BLaER1 treated with 17β-estradiol and CSF1 and Interleukin-3, amounts not matched to agents 10 nM and 100 nM (cell line): ENCODE results near the gene IRF2BP2.

Source experiments
- H3K27ac ChIP-seq, 11 experiments: shearing (Covaris generic); formaldehyde crosslinking; 2 replicates each; pipeline ENCODE4 v1.8.1; 2022
- H3K27me3 ChIP-seq, 11 experiments: shearing (Covaris generic); formaldehyde crosslinking; 2 replicates each; pipeline ENCODE4 v1.8.1; 2022
- H3K36me3 ChIP-seq, 11 experiments: shearing (Covaris generic); formaldehyde crosslinking; 2 replicates each; pipeline ENCODE4 v1.8.1; 2022
- H3K4me1 ChIP-seq, 10 experiments: shearing (Covaris generic); formaldehyde crosslinking; 2 replicates each; pipeline ENCODE4 v1.8.1; 2022
- H3K4me2 ChIP-seq, 11 experiments: shearing (Covaris generic); formaldehyde crosslinking; 2 replicates each; pipeline ENCODE4 v1.8.1; 2022
- H3K4me3 ChIP-seq, 10 experiments: shearing (Covaris generic); formaldehyde crosslinking; 2 replicates each; pipeline ENCODE4 v1.8.1; 2022
- H3K9ac ChIP-seq, 11 experiments: shearing (Covaris generic); formaldehyde crosslinking; 2 replicates each; pipeline ENCODE4 v1.8.1; 2022
- H3K9me3 ChIP-seq, 11 experiments: shearing (Covaris generic); formaldehyde crosslinking; replicated peaks in 1 of 11; 2 replicates each; pipeline ENCODE4 v1.8.1; 2022
- H4K20me1 ChIP-seq, 11 experiments: shearing (Covaris generic); formaldehyde crosslinking; 2 replicates each; pipeline ENCODE4 v1.8.1; 2022
- Cebpa-rat ChIP-seq, 11 experiments: shearing (Covaris generic); IDR thresholded peaks; 2 replicates each; pipeline ENCODE4 v1.8.1; 2022

Gene IRF2BP2

DNA sequence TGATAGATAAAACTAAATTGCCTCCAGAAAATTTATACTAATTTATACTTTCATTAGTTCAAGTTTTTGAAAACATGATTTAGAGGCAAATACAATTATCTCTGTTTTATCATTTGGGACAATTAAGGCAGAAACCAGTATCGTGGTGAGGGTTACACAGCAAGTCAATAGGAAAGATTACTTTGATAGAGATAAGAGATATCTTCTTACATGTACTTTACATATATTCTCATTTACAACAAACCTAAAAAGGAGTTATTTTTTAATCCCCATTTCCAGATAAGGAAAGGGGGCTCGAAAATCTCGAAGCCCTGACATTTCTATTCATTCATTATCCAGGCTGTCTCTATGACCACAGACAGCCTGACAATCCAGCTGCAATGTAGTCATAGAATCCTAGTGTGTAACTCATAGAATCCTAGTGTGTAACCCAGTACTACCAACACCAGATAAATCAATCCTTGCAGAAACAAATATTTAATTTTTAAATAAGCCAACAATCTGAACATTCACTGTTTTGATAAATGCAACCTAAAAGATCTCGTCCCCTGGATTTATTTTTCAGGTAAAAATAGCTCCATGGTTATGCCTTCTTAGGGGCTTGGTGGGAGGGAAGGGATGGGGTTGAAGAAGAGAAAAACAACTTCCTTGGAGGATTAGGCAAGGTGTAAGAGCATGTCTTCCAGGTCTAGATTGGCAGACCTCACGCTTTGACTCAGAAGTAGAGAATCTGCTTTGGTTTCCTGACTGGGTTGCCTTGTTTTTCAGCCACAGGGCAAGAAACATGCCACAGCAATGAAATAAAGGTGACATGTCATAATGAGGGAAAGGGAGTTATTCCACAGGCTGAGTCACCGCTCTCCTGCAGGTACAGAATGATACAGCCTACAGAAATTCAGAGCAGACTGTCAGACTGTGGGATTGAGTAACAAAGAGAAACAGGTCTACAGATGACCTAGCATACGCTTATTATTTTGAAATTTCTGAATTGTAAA is 45.6 kb downstream of the IRF2BP2 start:
- Histone ChIP-seq H3K36me3 (no peaks in the 10 kb centered on the region), H4K20me1 (no peaks in the 10 kb centered on the region), H3K27me3 (no peaks in the 10 kb centered on the region), H3K27ac (no peak overlapping the region), H3K9ac (no peak overlapping the region), H3K4me3 (no peak overlapping the region), H3K4me2 (no peak overlapping the region), H3K4me1 (no peaks in the 10 kb centered on the region), H3K9me3 (peaks cover 0 to 9% (median 0%) of the 10 kb centered on the region in 11 experiments; a peak in 4 of 22 replicates)
- no peak for TF ChIP-seq Cebpa-rat (IDR thresholded peaks at IDR 0.05)

DNA sequence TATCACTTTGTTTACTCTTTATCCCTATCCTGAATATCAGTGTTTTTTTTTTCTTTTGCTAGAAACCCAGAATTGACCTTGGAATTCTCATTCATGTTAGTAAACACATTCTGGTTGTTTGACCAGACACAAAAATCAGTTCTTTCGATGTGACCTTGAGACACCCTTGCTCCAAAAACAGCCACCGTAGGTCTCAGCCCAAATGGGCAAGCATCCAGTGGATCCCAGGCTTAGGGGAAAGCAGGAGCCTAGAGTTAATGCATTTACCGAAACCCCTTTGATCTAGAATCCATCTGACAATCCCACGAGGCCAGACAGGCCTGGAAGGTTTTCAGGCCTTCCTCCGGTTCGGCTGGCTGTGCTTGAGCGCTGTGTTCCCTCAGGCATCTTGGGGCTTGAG is 47.6 kb downstream of the IRF2BP2 start:
- H3K27ac ChIP-seq = no peak overlapping the region

DNA sequence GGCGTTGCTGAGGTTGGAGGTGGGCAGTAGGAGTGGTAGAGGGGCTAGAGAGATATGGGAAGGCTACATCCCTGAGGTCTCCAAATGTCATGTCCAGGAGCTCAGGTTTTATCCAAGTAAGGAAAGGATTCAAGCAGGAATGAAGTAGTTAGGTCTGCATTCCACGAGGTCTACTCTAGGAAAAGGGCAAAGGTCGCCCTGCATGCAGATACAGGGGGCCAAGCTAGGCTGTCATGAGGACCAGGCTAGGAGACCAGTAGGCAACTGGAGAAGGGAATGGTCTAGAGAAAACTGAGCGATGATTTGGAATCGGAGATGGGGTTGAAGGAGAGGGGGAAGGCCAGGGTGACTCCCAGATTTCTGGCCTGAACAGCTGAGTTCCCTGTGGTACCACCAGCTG is 48.7 kb downstream of the IRF2BP2 start:
- no peak for TF ChIP-seq Cebpa-rat (IDR thresholded peaks at IDR 0.05)
- Histone ChIP-seq H3K27me3 (no peaks in the 10 kb centered on the region), H3K4me1 (no peaks in the 10 kb centered on the region; a peak in 1 of 20 replicates), H3K9ac (no peak overlapping the region), H3K27ac (no peak overlapping the region), H3K4me2 (no peak overlapping the region), H3K36me3 (no peaks in the 10 kb centered on the region), H3K4me3 (no peak overlapping the region), H3K9me3 (peaks cover 0 to 9% (median 0%) of the 10 kb centered on the region in 11 experiments; a peak in 4 of 22 replicates), H4K20me1 (no peaks in the 10 kb centered on the region)

More for the DNA sequence above, 47.6 kb downstream of the IRF2BP2 start:
- Histone ChIP-seq H4K20me1 (no peaks in the 10 kb centered on the region), H3K36me3 (no peaks in the 10 kb centered on the region), H3K9me3 (peaks cover 0 to 9% (median 0%) of the 10 kb centered on the region in 11 experiments; a peak in 4 of 22 replicates), H3K9ac (no peak overlapping the region), H3K4me1 (no peaks in the 10 kb centered on the region), H3K27me3 (no peaks in the 10 kb centered on the region), H3K4me3 (no peak overlapping the region), H3K4me2 (no peak overlapping the region)
- TF ChIP-seq Cebpa-rat (IDR thresholded peaks at IDR 0.05) = no peak

DNA sequence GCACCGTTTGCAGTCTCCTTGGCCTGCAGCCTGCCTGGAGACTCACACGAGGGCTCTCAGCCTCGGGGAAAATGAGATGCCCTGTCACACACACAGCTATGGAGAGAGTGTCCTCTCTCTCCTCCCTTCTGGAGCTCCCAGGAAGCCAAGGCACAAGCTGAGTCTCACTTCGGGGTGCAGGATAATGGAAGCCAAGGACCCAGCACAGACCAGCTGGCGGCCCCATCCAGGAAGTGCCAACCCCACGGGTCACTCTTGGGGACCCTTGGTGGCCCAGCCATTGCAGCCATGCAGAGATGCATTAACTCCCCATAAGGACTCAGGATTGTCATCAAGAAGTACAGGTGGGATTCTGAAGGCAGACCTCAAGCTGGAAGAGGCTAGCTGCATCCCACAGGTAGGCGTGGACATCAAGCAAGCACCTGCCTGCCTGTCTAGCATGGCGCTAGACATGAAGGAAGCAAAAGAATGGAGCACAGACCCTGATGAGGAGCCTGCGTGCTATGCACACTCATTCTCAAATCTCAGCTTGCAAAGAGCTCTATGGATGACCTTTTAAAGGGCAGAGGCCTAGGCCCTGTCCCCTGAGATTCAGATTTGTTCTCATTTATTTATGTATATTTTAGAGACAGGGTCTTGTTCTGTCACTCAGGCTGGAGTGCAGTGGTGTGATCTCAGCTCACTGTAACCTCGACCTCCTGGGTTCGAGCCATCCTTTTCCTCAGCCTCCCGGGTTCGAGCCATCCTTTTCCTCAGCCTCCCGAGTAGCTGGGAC is 49.9 kb downstream of the IRF2BP2 start:
- Histone ChIP-seq H3K4me1 (no peaks in the 10 kb centered on the region; a peak in 1 of 20 replicates), H4K20me1 (no peaks in the 10 kb centered on the region), H3K9me3 (peaks cover 0 to 9% (median 0%) of the 10 kb centered on the region in 11 experiments; a peak in 4 of 22 replicates), H3K4me2 (no peak overlapping the region), H3K9ac (no peak overlapping the region), H3K27me3 (no peaks in the 10 kb centered on the region), H3K27ac (peak overlapping the region in 1 of 11 experiments; percentile 13; a peak in 1 of 22 replicates), H3K4me3 (no peak overlapping the region), H3K36me3 (no peaks in the 10 kb centered on the region)
- TF ChIP-seq Cebpa-rat (IDR thresholded peaks at IDR 0.05) = no peak

DNA sequence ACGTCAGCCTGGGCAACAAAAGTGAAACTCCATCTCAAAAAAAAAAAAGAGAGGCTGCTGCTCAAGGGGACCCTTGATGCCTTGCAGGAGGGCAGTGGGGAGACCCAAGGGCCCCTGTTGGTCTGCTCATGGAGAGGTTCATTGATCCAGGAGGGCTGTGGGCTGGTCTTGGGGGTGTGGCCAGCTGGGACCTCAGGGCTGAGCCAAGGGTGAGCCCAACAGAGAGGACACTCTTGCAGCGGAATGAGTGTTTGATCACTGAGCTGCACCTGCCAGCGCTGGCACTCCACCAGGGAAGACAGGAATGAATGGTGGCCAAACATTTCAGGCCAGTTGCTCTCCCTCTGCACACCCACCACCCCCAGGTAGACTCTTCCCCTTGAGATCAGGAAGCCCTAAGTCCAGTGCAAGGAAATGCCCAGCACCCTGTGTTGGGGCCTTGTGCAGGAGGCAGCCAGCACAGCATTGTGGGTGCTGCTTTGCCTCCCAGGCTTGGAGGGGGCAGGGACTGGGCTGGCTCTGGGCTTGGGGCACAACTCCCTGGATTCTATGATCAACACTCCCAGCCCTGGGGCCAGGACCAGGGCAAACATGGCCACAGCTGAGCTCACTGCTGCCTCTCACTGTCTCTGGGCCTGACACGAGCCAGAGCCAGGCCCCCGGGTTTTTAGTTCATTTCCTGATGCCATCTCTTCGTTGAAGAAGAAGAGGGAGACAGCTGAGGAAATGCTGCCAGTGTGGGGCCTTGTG is 50.7 kb downstream of the IRF2BP2 start:
- no peak overlapping the region for H3K9ac ChIP-seq
- peaks cover 0 to 3% (median 0%) of the 10 kb centered on the region in 10 experiments; a peak in 4 of 20 replicates for H3K4me1 ChIP-seq
- no peak overlapping the region for H3K4me3 ChIP-seq
- no peak overlapping the region for H3K4me2 ChIP-seq
- no peaks in the 10 kb centered on the region for H3K36me3 ChIP-seq
- peaks cover 0 to 9% (median 0%) of the 10 kb centered on the region in 11 experiments; a peak in 4 of 22 replicates for H3K9me3 ChIP-seq
- H3K27ac ChIP-seq = peak overlapping the region in 1 of 11 experiments; percentile 13; a peak in 1 of 22 replicates
- TF ChIP-seq Cebpa-rat (IDR thresholded peaks at IDR 0.05) = no peak
- H3K27me3 ChIP-seq = no peaks in the 10 kb centered on the region
- no peaks in the 10 kb centered on the region for H4K20me1 ChIP-seq

DNA sequence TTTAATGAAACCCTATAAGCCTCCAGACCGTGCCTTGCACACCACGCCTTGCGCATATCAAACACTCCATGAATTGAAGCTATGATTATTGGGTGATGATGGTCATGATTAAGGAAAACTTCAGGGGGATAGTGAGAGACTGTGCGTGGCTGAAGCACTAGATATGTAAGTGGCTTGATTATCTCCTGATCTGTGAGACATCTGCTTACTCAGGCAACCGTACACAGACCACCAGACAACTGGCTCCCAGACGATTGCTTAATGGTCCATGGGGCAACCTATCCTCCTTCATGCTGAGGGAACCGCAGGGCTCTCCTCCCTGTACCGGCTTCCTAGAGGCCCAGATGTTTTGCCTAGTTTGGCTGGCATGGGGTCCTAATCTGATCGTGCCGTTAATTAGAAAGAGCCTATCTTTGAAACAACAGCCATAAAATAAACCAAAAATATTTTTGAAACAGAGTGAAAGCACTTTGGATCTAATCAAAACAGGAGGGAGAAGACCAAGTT is 51.6 kb downstream of the IRF2BP2 start:
- Histone ChIP-seq H3K4me3 (no peak overlapping the region), H4K20me1 (no peaks in the 10 kb centered on the region), H3K27me3 (no peaks in the 10 kb centered on the region), H3K9me3 (peaks cover 0 to 9% (median 0%) of the 10 kb centered on the region in 11 experiments; a peak in 4 of 22 replicates), H3K36me3 (no peaks in the 10 kb centered on the region), H3K9ac (no peak overlapping the region), H3K4me1 (peaks cover 0 to 13% (median 8%) of the 10 kb centered on the region in 10 experiments; a peak in 12 of 20 replicates), H3K4me2 (no peak overlapping the region), H3K27ac (no peak overlapping the region)
- TF ChIP-seq Cebpa-rat (IDR thresholded peaks at IDR 0.05) = no peak

DNA sequence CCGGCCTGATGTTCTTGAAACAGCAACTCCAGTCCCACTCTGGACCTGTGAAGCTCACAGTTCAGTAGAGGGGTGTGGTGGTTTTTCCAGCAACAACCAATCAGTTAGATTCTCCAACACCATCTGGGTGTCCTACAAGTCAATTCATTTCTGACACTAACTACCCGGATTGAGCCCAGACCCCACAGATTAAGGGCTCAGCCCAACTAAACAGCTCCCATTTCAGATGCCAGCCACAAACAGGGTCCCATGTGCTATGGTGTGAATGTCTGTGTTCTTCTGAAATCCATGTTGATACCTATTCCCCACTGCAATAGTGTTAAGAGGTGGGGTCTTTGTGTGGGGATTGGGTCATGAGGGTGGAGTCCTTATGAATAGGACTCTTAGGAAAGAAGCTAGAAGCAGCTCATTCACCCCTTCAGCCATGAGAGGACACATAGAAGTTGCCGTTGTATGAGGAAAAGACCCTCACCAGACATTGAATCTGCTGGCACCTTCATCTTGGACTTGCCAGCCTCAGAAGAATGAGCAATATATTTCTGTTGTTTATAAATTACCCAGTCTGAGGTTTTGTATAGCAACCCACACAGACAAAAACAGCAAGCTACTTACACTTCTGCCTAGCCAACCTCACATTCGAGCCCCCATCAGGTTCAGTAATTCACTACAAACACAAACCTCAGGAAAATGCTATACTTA is 53.6 kb downstream of the IRF2BP2 start:
- Histone ChIP-seq H3K4me3 (no peak overlapping the region), H3K27me3 (no peaks in the 10 kb centered on the region), H3K9me3 (peaks cover 0 to 8% (median 0%) of the 10 kb centered on the region in 11 experiments; a peak in 4 of 22 replicates), H3K4me2 (0 out of 22 replicates have a peak overlapping the region, but pooled peaks of 1 of the 11 experiments have one; percentile 9), H3K27ac (no peak overlapping the region), H3K36me3 (no peaks in the 10 kb centered on the region), H3K4me1 (peaks cover 0 to 23% (median 14%) of the 10 kb centered on the region in 10 experiments; a peak in 12 of 20 replicates), H4K20me1 (no peaks in the 10 kb centered on the region), H3K9ac (no peak overlapping the region)
- no peak for TF ChIP-seq Cebpa-rat (IDR thresholded peaks at IDR 0.05)
